Kidney (tissue), 14 donors: ENCODE data around the gene MOGAT3. TPM values are rescaled to one million over a fixed set of nuclear protein-coding genes. Genes with fewer than 3 reads are reported as not detected.
A peak's percentile ranks its signal among the peaks of the same experiment; 100 is the strongest.
"Not testable (repeated sequence)": the region's sequence is repeated elsewhere in the genome, so short reads cannot be mapped to it uniquely, and the experiment has no call there.

Experiments
- DNase-seq, 5 donors: peaks; one replicate each; pipeline ENCODE4 v3.0.0-alpha.2; 2013 to 2020
- FAIRE-seq: peaks from 2 replicates; lab custom pipeline; 2012; peaks lifted over from hg19 to GRCh38; lab: Jason Lieb, UNC
- H3K27ac ChIP-seq, 2 donors: one replicate each; pipeline ENCODE4 v1.7.0; 2013; ENCODE audit warnings: low read depth in 2 of 2, low read length in 2 of 2, inconsistent platforms in 1 of 2
- H3K27me3 ChIP-seq: one replicate; pipeline ENCODE4 v1.7.1; 2013; ENCODE audit warnings: low read length, inconsistent platforms; ENCODE audit not compliant: control insufficient read depth, insufficient read depth
- H3K36me3 ChIP-seq, 3 donors: one replicate each; pipeline versions ENCODE4 v1.7.0 to v1.7.1; 2013; ENCODE audit warnings: low read length in 3 of 3, control low read depth in 1 of 3, inconsistent platforms in 1 of 3; ENCODE audit not compliant: insufficient read depth in 3 of 3, control insufficient read depth in 2 of 3
- H3K4me1 ChIP-seq, 3 donors: one replicate each; pipeline versions ENCODE4 v1.7.0 to v1.7.1; 2013; ENCODE audit warnings: low read length in 3 of 3, inconsistent platforms in 1 of 3, low read depth in 1 of 3; ENCODE audit not compliant: control insufficient read depth in 2 of 3, insufficient read depth in 2 of 3
- H3K4me3 ChIP-seq, 3 donors: one replicate each; pipeline versions ENCODE4 v1.7.0 to v1.8.1; 2013; ENCODE audit warnings: low read length in 3 of 3, control low read depth in 1 of 3, inconsistent platforms in 1 of 3
- H3K9ac ChIP-seq, 3 donors: one replicate each; pipeline versions ENCODE4 v1.7.0 to v1.7.1; 2013; ENCODE audit warnings: low read length in 3 of 3, control low read depth in 1 of 3, inconsistent platforms in 1 of 3
- H3K9me3 ChIP-seq, 3 donors: one replicate each; pipeline versions ENCODE4 v1.7.0 to v1.7.1; 2013; ENCODE audit warnings: low read length in 3 of 3, control low read depth in 1 of 3, inconsistent platforms in 1 of 3; ENCODE audit not compliant: control insufficient read depth in 2 of 3, insufficient read depth in 1 of 3
- intact Hi-C: fragments of 100-400 bp; cut with DNase I; formaldehyde crosslinking; loops from one replicate; pipeline ENCODE4 v1.11.1; 2022
- polyA plus RNA-seq: library from polyadenylated mRNA; stranded (reverse); fragments of 350-450 nt; fragmentation: Illumina TruSeq; extraction: RNeasy Lipid Tissue Mini Kit (QIAGEN cat#74804); gene quantifications from one replicate; pipeline ENCODE4 v1.2.3, GENCODE V29; 2014; ENCODE audit warnings: low read depth, low replicate concordance; ENCODE audit not compliant: insufficient read depth
- total RNA-seq: library from RNA; stranded (reverse); fragmentation: NEBNext Ultra II Directional; extraction: Animal tissue kit (Norgen Biotek cat#: 25700); gene quantifications from one replicate; pipeline ENCODE4 v1.2.1, GENCODE V29; 2021
- TF ChIP-seq, protein P1 (sequence below): IDR thresholded peaks from 3 replicates; pipeline ENCODE4 v1.5.1; 2012; ENCODE audit warnings: mild to moderate bottlenecking, moderate library complexity, borderline replicate concordance; ENCODE audit not compliant: insufficient read depth; ENCODE audit errors: extremely low read depth
- donor health status: control.
- donor health status: control.
- donor health status: control.
- donor health status: control.
- donor health status: control.
- donor health status: DM: yes; HTN: yes; CAD: no.
- donor health status: Normal renal cell carcinoma (clear cell type).

MOGAT3 gene
- total and polyA plus RNA-seq, 2 donors from 2014 or later, result 0.25 to 0.37 TPM

DNA sequence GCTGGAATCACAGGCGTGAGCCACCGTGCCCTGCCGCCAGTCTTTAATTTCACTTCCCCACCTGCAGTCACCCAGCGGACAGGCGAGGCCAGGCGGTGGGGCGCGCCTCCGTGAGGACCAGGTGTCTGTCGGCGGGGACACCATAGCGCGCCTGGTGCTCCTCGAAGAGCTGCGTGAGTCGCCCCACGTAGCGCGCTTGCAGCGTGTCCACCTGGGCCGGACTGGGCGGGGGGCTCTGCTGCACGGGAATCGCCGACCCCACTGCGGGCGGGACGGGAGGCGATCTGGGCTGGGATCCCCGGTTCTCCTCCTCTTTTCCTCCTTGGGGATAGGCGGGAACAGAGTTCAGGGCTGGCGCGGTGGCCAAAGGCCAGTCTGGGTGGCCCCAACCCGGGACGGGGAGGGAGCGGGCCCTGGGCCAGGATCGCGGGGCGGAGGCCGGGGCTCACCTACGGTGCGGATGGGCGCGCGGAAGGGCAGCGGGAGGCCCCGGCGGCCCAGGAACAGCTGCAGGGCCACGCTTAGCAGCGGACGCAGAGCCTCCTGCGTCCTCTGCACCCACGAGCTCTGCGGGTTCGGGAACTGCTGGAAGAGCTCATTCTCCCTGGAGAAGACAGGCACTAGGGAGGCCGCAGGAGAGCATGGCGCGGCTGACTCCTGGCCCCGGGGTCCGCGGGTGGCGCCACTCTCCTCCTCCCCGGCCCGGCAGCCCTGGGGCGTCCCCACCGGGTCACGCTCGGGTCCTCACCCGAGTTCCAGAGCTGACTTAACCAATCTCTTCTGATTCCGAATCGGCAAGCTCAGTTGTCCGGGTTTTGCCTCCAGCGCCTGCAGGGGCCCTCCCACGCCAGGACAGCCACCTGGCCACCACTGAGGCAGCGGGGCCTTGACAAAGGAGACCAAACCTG, 1.1 kb upstream of the MOGAT3 start:
- Histone ChIP-seq H3K27ac (no peak overlapping the region), H3K9me3 (no peaks in the 10 kb centered on the region), H3K9ac (no peak overlapping the region), H3K36me3 (no peaks in the 10 kb centered on the region), H3K4me1 (peaks cover 0 to 2% (median 0%) of the 10 kb centered on the region in 3 donors), H3K27me3 (peaks cover 5% of the 10 kb centered on the region), H3K4me3 (no peak overlapping the region)
- DNase-seq, result peak in 2 of 5 donors; percentile 19 to 25
- intact Hi-C loops, result no loop called here
- TF ChIP-seq, protein P1, sequence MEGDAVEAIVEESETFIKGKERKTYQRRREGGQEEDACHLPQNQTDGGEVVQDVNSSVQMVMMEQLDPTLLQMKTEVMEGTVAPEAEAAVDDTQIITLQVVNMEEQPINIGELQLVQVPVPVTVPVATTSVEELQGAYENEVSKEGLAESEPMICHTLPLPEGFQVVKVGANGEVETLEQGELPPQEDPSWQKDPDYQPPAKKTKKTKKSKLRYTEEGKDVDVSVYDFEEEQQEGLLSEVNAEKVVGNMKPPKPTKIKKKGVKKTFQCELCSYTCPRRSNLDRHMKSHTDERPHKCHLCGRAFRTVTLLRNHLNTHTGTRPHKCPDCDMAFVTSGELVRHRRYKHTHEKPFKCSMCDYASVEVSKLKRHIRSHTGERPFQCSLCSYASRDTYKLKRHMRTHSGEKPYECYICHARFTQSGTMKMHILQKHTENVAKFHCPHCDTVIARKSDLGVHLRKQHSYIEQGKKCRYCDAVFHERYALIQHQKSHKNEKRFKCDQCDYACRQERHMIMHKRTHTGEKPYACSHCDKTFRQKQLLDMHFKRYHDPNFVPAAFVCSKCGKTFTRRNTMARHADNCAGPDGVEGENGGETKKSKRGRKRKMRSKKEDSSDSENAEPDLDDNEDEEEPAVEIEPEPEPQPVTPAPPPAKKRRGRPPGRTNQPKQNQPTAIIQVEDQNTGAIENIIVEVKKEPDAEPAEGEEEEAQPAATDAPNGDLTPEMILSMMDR, result no peak
- FAIRE-seq, result no peak

DNA sequence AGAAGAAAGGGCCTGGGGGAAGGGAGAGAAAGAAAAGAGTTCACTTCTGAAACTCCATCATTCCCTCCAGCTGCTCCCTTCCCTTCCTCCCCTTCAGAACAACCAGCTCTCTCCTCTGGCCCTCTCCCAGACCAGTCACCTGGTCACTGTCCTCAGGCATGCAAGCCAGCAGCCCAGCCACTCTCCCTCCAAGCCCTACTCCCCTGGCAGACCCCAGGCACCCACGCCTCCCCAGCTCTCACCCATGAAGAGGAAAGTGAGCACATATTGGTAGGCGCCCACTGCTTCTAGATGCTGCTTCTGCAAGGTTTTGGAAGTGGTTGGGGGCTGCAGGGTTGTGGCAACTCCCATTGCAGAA, 353 bp downstream of the MOGAT3 start:
- DNase-seq (no peak), FAIRE-seq (no peak)
- Histone ChIP-seq H3K9ac (no peak overlapping the region), H3K36me3 (no peaks in the 10 kb centered on the region), H3K27ac (no peak overlapping the region), H3K9me3 (no peaks in the 10 kb centered on the region), H3K4me3 (peak overlapping the region in 1 of 3 donors; percentile 3), H3K27me3 (peaks cover 5% of the 10 kb centered on the region), H3K4me1 (peaks cover 0 to 2% (median 0%) of the 10 kb centered on the region in 3 donors)
- intact Hi-C loops, result no loop called here
- TF ChIP-seq, protein P1, result no peak

DNA sequence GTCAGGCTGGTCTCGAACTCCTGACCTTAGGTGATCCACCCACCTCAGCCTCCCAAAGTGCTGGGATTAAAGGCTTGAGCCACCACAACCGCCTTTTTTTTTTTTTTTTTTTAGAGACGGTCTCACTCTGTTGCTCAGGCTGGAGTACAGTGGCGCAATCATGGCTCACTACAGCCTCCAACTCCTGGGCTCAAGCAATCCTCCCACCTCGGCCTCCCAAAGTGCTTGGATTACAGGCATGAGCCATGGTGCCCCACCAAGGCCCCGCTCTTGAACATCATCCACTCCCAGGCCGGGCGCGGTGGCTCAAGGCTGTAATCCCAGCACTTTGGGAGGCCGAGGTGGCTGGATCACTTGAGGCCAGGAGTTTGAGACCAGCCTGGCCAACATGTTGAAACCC, 1.3 kb downstream of the MOGAT3 start:
- H3K36me3 ChIP-seq, H3K4me3 ChIP-seq, H3K4me1 ChIP-seq, FAIRE-seq, H3K9ac ChIP-seq, H3K27ac ChIP-seq, DNase-seq, H3K27me3 ChIP-seq, H3K9me3 ChIP-seq, intact Hi-C loops: not testable (repeated sequence)

DNA sequence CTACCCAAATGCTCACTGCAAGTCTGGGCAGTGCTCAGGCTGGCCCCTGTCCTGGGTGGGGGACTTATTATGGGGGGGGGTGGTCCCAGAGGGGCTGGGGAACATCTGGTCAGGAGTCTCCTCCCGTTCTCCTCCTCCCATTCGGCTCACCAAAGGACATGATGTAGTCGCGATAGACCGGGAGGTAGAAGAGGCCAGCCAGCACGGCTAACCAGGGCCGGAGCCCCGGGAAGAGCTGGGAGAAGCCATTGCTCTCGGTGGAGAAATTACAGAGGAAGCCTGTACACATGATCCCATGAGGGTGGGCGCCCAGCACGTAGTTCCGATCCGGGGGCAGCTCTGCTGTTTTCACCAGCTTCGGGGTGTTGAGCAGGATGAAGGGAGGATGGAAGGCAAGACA, 2.4 kb downstream of the MOGAT3 start:
- intact Hi-C loops, result no loop called here
- TF ChIP-seq, protein P1, result no peak
- DNase-seq (no peak), FAIRE-seq (no peak)
- no peak overlapping the region for H3K4me3 ChIP-seq
- H3K4me1 ChIP-seq, result peaks cover 0 to 2% (median 0%) of the 10 kb centered on the region in 3 donors
- peaks cover 5% of the 10 kb centered on the region for H3K27me3 ChIP-seq
- no peak overlapping the region for H3K27ac ChIP-seq
- H3K9ac ChIP-seq, result no peak overlapping the region
- no peaks in the 10 kb centered on the region for H3K36me3 ChIP-seq
- no peaks in the 10 kb centered on the region for H3K9me3 ChIP-seq
